ENCODE results near the gene FMO4. TPM values are rescaled to one million over a fixed set of nuclear protein-coding genes. Genes with fewer than 3 reads are reported as not detected.

FMO4 gene
- total RNA-seq, result 0.52 and 0.58 TPM in 2 replicates

- DNase-seq (ENCODE audit: low read depth), result peak; percentile 99
- TF ChIP-seq CTCF (conservative IDR thresholded peaks at IDR 0.05; ENCODE audit: low read depth, low read length), result peak; percentile 86
- peak within 1 kb of the TSS; percentile 47 for H3K4me3 ChIP-seq (ENCODE audit: low read depth, low read length)
Observed at GRCh38 chr1:171313835-171314320, at the start of gene FMO4. FMO4 (plus strand) TSS chr1:171314183; CDS start chr1:171319826, 5,643 bp downstream.

GRCh38 chr1:171265686-171266085 lies 48.3 kb upstream of the FMO4 start:
- DNase-seq (ENCODE audit: low read depth), result no peak
- H3K4me3 ChIP-seq (ENCODE audit: low read depth, low read length), result no peak overlapping the region
- no peak for TF ChIP-seq CTCF (conservative IDR thresholded peaks at IDR 0.05; ENCODE audit: low read depth, low read length)

- no peak for TF ChIP-seq CTCF (conservative IDR thresholded peaks at IDR 0.05; ENCODE audit: low read depth, low read length)
- DNase-seq (ENCODE audit: low read depth), result no peak
- H3K4me3 ChIP-seq (ENCODE audit: low read depth, low read length), result no peak overlapping the region
Observed at GRCh38 chr1:171266930-171267329, 47.1 kb upstream of the FMO4 start.

- no peak overlapping the region for H3K4me3 ChIP-seq (ENCODE audit: low read depth, low read length)
- no peak for DNase-seq (ENCODE audit: low read depth)
Observed at GRCh38 chr1:171267391-171267790, 46.6 kb upstream of the FMO4 start.

GRCh38 chr1:171270806-171271205 lies 43.2 kb upstream of the FMO4 start:
- DNase-seq (ENCODE audit: low read depth), result no peak
- no peak overlapping the region for H3K4me3 ChIP-seq (ENCODE audit: low read depth, low read length)
- TF ChIP-seq CTCF (conservative IDR thresholded peaks at IDR 0.05; ENCODE audit: low read depth, low read length), result no peak

More at GRCh38 chr1:171267391-171267790, 46.6 kb upstream of the FMO4 start:
- TF ChIP-seq CTCF (conservative IDR thresholded peaks at IDR 0.05; ENCODE audit: low read depth, low read length), result no peak

GRCh38 chr1:171277534-171277933 lies 36.4 kb upstream of the FMO4 start:
- no peak for TF ChIP-seq CTCF (conservative IDR thresholded peaks at IDR 0.05; ENCODE audit: low read depth, low read length)
- no peak for DNase-seq (ENCODE audit: low read depth)
- H3K4me3 ChIP-seq (ENCODE audit: low read depth, low read length), result no peak overlapping the region

GRCh38 chr1:171279234-171279633 lies 34.7 kb upstream of the FMO4 start:
- TF ChIP-seq CTCF (conservative IDR thresholded peaks at IDR 0.05; ENCODE audit: low read depth, low read length), result no peak
- DNase-seq (ENCODE audit: low read depth), result no peak
- H3K4me3 ChIP-seq (ENCODE audit: low read depth, low read length), result no peak overlapping the region

All from epithelial cell of proximal tubule (primary cell).